ENCODE results near the gene WNK2.

The WNK2 gene

GRCh38 chr9:93300585-93301081 lies 116.7 kb downstream of the WNK2 start:
- Histone ChIP-seq H3K36me3 (ENCODE audit: low read length) (no peaks in the 10 kb centered on the region), H3K4me2 (ENCODE audit: low read depth, low read length, poor library complexity, severe bottlenecking) (no peak overlapping the region), H3F3A (ENCODE audit: insufficient read depth) (no peaks in the 10 kb centered on the region), H4K20me1 (ENCODE audit: low read depth, low read length) (no peaks in the 10 kb centered on the region), H3K27me3 (ENCODE audit: low read length) (no peaks in the 10 kb centered on the region), H3K9me2 (replicated peaks; ENCODE audit: insufficient read depth, low read length) (no peaks in the 10 kb centered on the region), H3K27ac (ENCODE audit: low read depth, low read length) (no peak overlapping the region), H2AFZ (ENCODE audit: low read depth, low read length, severe bottlenecking) (no peak overlapping the region), H3K4me3 (ENCODE audit: insufficient read depth, low read length, poor library complexity, severe bottlenecking) (no peak overlapping the region), H3K79me2 (ENCODE audit: insufficient read depth, low read length) (no peaks in the 10 kb centered on the region), H3K9me3 (ENCODE audit: insufficient read depth, low read length) (no peaks in the 10 kb centered on the region), H3K9ac (ENCODE audit: low read length) (no peak overlapping the region)
- TF ChIP-seq EZH2phosphoT487 (conservative IDR thresholded peaks at IDR 0.05; ENCODE audit: low read length) (no peak), CTCF (IDR thresholded peaks at IDR 0.05; ENCODE audit: insufficient read depth, low read length, poor library complexity, severe bottlenecking) (no peak)

DNA sequence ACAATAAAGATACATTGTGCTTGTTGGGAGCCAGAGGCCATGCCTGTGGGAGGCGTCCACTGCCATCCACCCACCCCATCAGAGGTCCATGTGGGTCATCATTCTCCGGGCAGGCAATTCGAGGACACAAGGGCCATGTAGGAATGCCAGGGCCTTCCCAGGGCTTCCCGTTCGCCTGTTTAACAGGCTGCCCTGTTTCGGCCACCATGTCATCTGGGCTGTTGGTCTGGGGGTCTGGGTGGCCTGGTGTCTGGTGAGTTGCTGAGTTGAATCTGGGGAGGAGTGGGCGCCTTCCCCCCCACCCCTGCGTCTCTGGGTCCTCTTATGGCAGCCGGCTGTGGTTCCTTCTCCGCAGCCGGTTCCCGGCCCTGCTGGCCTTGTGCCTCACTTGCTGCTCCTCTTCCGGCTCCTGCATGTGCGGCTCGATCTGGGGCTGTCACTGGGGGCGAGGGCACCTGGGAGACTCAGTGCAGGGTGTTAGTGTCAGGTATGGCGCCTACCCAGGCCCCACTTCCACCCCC lies 117.4 kb downstream of the WNK2 start:
- no peak overlapping the region for H3K4me2 ChIP-seq (ENCODE audit: low read depth, low read length, poor library complexity, severe bottlenecking)
- no peaks in the 10 kb centered on the region for H3K9me2 ChIP-seq (replicated peaks; ENCODE audit: insufficient read depth, low read length)
- no peak for TF ChIP-seq EZH2phosphoT487 (conservative IDR thresholded peaks at IDR 0.05; ENCODE audit: low read length)
- no peak overlapping the region for H2AFZ ChIP-seq (ENCODE audit: low read depth, low read length, severe bottlenecking)
- no peaks in the 10 kb centered on the region for H3K27me3 ChIP-seq (ENCODE audit: low read length)
- no peaks in the 10 kb centered on the region for H3K36me3 ChIP-seq (ENCODE audit: low read length)
- no peaks in the 10 kb centered on the region for H4K20me1 ChIP-seq (ENCODE audit: low read depth, low read length)
- H3K9ac ChIP-seq (ENCODE audit: low read length), result no peak overlapping the region
- H3K4me3 ChIP-seq (ENCODE audit: insufficient read depth, low read length, poor library complexity, severe bottlenecking), result no peak overlapping the region
- no peak overlapping the region for H3K27ac ChIP-seq (ENCODE audit: low read depth, low read length)
- no peaks in the 10 kb centered on the region for H3F3A ChIP-seq (ENCODE audit: insufficient read depth)
- no peaks in the 10 kb centered on the region for H3K9me3 ChIP-seq (ENCODE audit: insufficient read depth, low read length)
- H3K79me2 ChIP-seq (ENCODE audit: insufficient read depth, low read length), result no peaks in the 10 kb centered on the region

DNA sequence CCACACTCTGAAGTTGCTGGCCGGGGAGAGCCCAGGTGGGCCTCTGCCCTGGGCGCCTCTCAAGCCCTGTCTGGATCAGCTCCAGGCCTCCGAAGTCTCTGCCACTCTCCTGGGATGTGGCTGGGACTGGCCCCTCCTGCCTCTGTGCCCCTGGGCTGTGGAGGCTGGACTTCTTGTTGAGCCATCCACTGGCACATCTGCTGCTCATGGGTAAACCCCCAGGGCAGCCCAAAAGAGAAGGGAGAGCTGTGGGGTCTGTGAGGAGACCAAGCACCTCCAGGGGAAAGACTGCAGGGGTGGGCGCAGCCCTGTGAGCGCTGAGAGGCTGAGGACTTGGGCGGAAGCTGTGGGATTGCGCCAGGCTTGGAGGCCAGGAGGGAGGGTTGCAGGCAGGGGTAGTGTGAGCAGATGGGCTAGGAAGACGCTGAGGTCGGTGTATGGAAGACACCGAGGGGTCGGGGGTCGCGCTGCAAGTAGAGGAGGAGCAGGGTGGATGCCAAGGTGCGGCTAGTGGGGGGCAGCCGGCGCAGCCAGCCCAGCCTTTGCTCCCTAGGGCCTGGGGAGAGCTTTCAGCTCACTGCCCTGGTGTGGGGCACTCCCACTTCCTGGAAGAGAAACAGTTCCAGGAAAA lies 118.1 kb downstream of the WNK2 start:
- Histone ChIP-seq H3K9ac (ENCODE audit: low read length) (no peak overlapping the region), H3K9me3 (ENCODE audit: insufficient read depth, low read length) (no peaks in the 10 kb centered on the region), H3K79me2 (ENCODE audit: insufficient read depth, low read length) (no peaks in the 10 kb centered on the region), H2AFZ (ENCODE audit: low read depth, low read length, severe bottlenecking) (no peak overlapping the region), H3K36me3 (ENCODE audit: low read length) (no peaks in the 10 kb centered on the region), H3K4me3 (ENCODE audit: insufficient read depth, low read length, poor library complexity, severe bottlenecking) (no peak overlapping the region), H3K4me2 (ENCODE audit: low read depth, low read length, poor library complexity, severe bottlenecking) (no peak overlapping the region), H3K27me3 (ENCODE audit: low read length) (no peaks in the 10 kb centered on the region), H4K20me1 (ENCODE audit: low read depth, low read length) (no peaks in the 10 kb centered on the region), H3F3A (ENCODE audit: insufficient read depth) (no peaks in the 10 kb centered on the region), H3K9me2 (replicated peaks; ENCODE audit: insufficient read depth, low read length) (no peaks in the 10 kb centered on the region), H3K27ac (ENCODE audit: low read depth, low read length) (no peak overlapping the region)
- TF ChIP-seq CTCF (IDR thresholded peaks at IDR 0.05; ENCODE audit: insufficient read depth, low read length, poor library complexity, severe bottlenecking), result no peak
- TF ChIP-seq EZH2phosphoT487 (conservative IDR thresholded peaks at IDR 0.05; ENCODE audit: low read length), result no peak

GRCh38 chr9:93302586-93303257 lies 118.8 kb downstream of the WNK2 start:
- H3K27me3 ChIP-seq (ENCODE audit: low read length), result no peaks in the 10 kb centered on the region
- H3F3A ChIP-seq (ENCODE audit: insufficient read depth), result no peaks in the 10 kb centered on the region
- no peak overlapping the region for H3K4me2 ChIP-seq (ENCODE audit: low read depth, low read length, poor library complexity, severe bottlenecking)
- TF ChIP-seq EZH2phosphoT487 (conservative IDR thresholded peaks at IDR 0.05; ENCODE audit: low read length) (no peak), CTCF (IDR thresholded peaks at IDR 0.05; ENCODE audit: insufficient read depth, low read length, poor library complexity, severe bottlenecking) (peak; percentile 80)
- no peak overlapping the region for H3K9ac ChIP-seq (ENCODE audit: low read length)
- no peaks in the 10 kb centered on the region for H3K9me3 ChIP-seq (ENCODE audit: insufficient read depth, low read length)
- H3K4me3 ChIP-seq (ENCODE audit: insufficient read depth, low read length, poor library complexity, severe bottlenecking), result no peak overlapping the region
- H2AFZ ChIP-seq (ENCODE audit: low read depth, low read length, severe bottlenecking), result no peak overlapping the region
- H3K79me2 ChIP-seq (ENCODE audit: insufficient read depth, low read length), result no peaks in the 10 kb centered on the region
- no peaks in the 10 kb centered on the region for H4K20me1 ChIP-seq (ENCODE audit: low read depth, low read length)
- H3K36me3 ChIP-seq (ENCODE audit: low read length), result no peaks in the 10 kb centered on the region
- H3K27ac ChIP-seq (ENCODE audit: low read depth, low read length), result no peak overlapping the region
- H3K9me2 ChIP-seq (replicated peaks; ENCODE audit: insufficient read depth, low read length), result no peaks in the 10 kb centered on the region
